Tibial nerve (tissue), 4 donors: ENCODE data around the gene PIK3R3. TPM values are rescaled to one million over a fixed set of nuclear protein-coding genes. Genes with fewer than 3 reads are reported as not detected.
A peak's percentile ranks its signal among the peaks of the same experiment; 100 is the strongest.

Source experiments
- DNase-seq, 2 donors: peaks; one replicate each; pipeline ENCODE4 v3.0.0-alpha.2; 2019; ENCODE audit warnings: low spot score in 2 of 2
- H3K27ac ChIP-seq, 4 donors: fragments of 200-600 bp; sonication (generic) in 3 of 4; one replicate each; pipeline ENCODE4 v1.5.1; 2017 to 2019; ENCODE audit warnings: mild to moderate bottlenecking in 1 of 4
- H3K27me3 ChIP-seq, 2 donors: fragments of 200-600 bp; sonication (generic) in 1 of 2; one replicate each; pipeline versions ENCODE4 v1.5.1 to v1.6.0; 2017 to 2019
- H3K36me3 ChIP-seq, 3 donors: fragments of 200-600 bp; sonication (generic); one replicate each; pipeline ENCODE4 v1.5.1; 2018 to 2019
- H3K4me1 ChIP-seq, 4 donors: fragments of 200-600 bp; sonication (generic) in 3 of 4; one replicate each; pipeline ENCODE4 v1.5.1; 2017 to 2019
- H3K4me3 ChIP-seq, 4 donors: fragments of 200-600 bp; sonication (generic) in 3 of 4; one replicate each; pipeline ENCODE4 v1.5.1; 2017 to 2019; ENCODE audit warnings: mild to moderate bottlenecking in 1 of 4, moderate library complexity in 1 of 4
- H3K9me3 ChIP-seq, 4 donors: fragments of 200-600 bp; sonication (generic) in 3 of 4; one replicate each; pipeline ENCODE4 v1.5.1; 2017 to 2019
- EP300 ChIP-seq, 2 donors: sonication (generic); formaldehyde crosslinking; IDR thresholded peaks; one replicate each; pipeline ENCODE4 v1.6.1; 2017; ENCODE audit warnings: antibody characterized with exemption in 2 of 2, mild to moderate bottlenecking in 1 of 2
- POLR2A ChIP-seq, 2 donors: fragments of 450-650 bp; IDR thresholded peaks; one replicate each; pipeline ENCODE4 v1.6.1; 2017; ENCODE audit warnings: antibody characterized with exemption in 2 of 2, mild to moderate bottlenecking in 2 of 2, moderate library complexity in 2 of 2
- WGBS, 2 donors: methylation state at CpG; one replicate each; pipeline ENCODE4 v1.1.5; 2018; 5-methylcytosine and 5-hydroxymethylcytosine counted together
- total RNA-seq, 4 donors: library from RNA; depleted of rRNA; stranded (reverse); fragments of >200 nt; gene quantifications; one replicate each; pipeline ENCODE4 v1.1.0, GENCODE V29; 2016
- TF ChIP-seq, protein P1 (sequence below), 5 experiments: fragments of 200-600 bp in 3 of 5; fragments of 450-650 bp in 2 of 5; sonication (generic) in 3 of 5; IDR thresholded peaks; one replicate each; pipeline ENCODE4 v1.5.1; 2016 to 2019; ENCODE audit warnings: antibody characterized with exemption in 5 of 5, mild to moderate bottlenecking in 3 of 5, moderate library complexity in 2 of 5

Gene PIK3R3
- total RNA-seq, 4 donors from 2014 or later = 13.2 to 32.1 (median 23.2) TPM

DNA sequence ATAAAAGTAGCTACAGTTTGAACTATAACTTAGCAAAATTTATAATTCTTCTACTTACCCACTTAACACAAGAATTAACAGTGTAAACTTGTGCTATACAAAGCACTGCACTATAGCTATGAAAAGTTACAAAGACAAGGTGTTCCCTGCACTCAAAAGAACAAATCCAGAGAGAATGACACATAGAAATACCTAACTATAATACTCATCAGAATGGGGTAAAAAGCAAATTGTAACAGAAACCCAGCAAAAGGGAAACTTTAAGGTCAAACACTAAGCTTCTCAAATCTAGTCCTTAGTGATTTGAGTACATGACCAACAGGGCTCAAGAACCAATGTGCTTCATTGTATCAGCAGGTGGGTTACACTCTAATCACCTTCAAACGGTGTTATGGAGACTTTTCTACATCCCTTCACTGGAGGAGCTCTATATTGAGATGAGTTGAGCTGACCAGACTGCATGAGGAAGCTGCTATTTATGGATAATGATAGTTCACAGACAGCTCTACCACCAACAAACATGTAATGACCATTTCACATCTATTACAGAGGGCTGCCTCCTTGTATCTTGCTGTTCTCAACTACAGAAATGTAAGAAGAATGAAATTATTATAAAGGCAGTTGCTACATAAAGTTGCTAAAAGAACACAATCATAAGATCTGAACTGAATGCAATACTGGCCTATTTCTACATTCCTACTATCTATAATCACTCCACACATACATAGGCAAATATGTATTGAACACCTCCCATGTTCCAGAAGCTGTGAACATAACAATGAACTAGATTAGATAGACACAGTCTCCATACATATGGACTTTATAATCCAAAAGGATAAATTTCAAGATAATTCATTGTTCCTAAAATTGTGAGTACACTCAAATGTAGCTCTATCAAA, 47.6 kb downstream of the PIK3R3 start:
- Histone ChIP-seq H3K4me1 (no peaks in the 10 kb centered on the region), H3K27ac (no peak overlapping the region), H3K4me3 (no peak overlapping the region), H3K9me3 (no peaks in the 10 kb centered on the region), H3K36me3 (no peaks in the 10 kb centered on the region), H3K27me3 (no peaks in the 10 kb centered on the region)
- WGBS, 2 donors = 65 to 95% methylated on average over 1 of the region's 1 CpG
- DNase-seq = no peak
- TF ChIP-seq POLR2A (IDR thresholded peaks at IDR 0.05) (no peak), EP300 (IDR thresholded peaks at IDR 0.05) (no peak)
- TF ChIP-seq, protein P1, sequence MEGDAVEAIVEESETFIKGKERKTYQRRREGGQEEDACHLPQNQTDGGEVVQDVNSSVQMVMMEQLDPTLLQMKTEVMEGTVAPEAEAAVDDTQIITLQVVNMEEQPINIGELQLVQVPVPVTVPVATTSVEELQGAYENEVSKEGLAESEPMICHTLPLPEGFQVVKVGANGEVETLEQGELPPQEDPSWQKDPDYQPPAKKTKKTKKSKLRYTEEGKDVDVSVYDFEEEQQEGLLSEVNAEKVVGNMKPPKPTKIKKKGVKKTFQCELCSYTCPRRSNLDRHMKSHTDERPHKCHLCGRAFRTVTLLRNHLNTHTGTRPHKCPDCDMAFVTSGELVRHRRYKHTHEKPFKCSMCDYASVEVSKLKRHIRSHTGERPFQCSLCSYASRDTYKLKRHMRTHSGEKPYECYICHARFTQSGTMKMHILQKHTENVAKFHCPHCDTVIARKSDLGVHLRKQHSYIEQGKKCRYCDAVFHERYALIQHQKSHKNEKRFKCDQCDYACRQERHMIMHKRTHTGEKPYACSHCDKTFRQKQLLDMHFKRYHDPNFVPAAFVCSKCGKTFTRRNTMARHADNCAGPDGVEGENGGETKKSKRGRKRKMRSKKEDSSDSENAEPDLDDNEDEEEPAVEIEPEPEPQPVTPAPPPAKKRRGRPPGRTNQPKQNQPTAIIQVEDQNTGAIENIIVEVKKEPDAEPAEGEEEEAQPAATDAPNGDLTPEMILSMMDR (IDR thresholded peaks at IDR 0.05) = no peak

DNA sequence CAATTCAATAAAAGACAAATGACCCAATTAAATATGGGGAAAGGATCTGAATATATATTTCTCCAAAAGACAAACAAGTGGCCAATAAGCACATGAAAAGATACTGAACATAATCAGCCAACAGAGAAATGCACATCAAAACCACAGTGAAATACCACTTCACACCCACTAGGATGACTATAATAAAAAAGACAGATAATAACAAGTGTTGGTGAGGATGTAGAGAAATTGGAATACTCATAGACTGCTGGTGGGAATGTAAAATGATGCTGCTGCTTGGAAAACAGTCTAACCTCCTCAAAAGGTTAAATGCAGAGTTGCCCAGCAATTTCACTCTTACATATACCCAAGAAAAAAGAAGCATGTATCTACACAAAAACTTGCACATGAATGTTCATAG, 48.9 kb downstream of the PIK3R3 start:
- no peaks in the 10 kb centered on the region for H3K4me1 ChIP-seq
- no peak for DNase-seq
- TF ChIP-seq POLR2A (IDR thresholded peaks at IDR 0.05) = no peak
- TF ChIP-seq, protein P1 (IDR thresholded peaks at IDR 0.05) = no peak
- no peak for TF ChIP-seq EP300 (IDR thresholded peaks at IDR 0.05)
- no peak overlapping the region for H3K4me3 ChIP-seq
- H3K27ac ChIP-seq = no peak overlapping the region
- H3K27me3 ChIP-seq = no peaks in the 10 kb centered on the region
- no peaks in the 10 kb centered on the region for H3K9me3 ChIP-seq
- H3K36me3 ChIP-seq = no peaks in the 10 kb centered on the region

DNA sequence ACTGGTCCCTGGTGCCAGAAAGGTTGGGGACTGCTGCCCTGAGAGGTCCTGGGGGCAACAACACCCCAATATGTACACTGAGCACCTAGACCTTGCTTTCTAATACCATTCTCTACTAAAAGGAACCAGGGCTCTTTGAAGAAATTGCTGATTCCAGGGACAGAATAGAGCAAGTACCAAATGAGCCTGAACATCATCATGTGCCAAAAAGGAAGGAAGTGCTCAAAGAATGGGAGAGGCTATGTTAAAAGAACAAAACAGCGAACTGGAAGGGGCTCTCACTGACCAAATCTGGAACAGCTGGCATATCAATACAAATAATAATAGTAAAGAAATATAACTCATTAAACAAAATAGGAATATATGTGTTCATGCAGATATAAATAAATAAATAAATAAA, 50.8 kb downstream of the PIK3R3 start:
- TF ChIP-seq, protein P1 (IDR thresholded peaks at IDR 0.05) = no peak
- TF ChIP-seq POLR2A (IDR thresholded peaks at IDR 0.05) = no peak
- TF ChIP-seq EP300 (IDR thresholded peaks at IDR 0.05) = peak in 1 of 2 donors; percentile 13
- Histone ChIP-seq H3K4me1 (no peaks in the 10 kb centered on the region), H3K4me3 (no peak overlapping the region), H3K9me3 (no peaks in the 10 kb centered on the region), H3K27ac (no peak overlapping the region), H3K27me3 (no peaks in the 10 kb centered on the region), H3K36me3 (no peaks in the 10 kb centered on the region)
- no peak for DNase-seq
- 75 to 79% methylated on average over 1 of the region's 1 CpG for WGBS, 2 donors

DNA sequence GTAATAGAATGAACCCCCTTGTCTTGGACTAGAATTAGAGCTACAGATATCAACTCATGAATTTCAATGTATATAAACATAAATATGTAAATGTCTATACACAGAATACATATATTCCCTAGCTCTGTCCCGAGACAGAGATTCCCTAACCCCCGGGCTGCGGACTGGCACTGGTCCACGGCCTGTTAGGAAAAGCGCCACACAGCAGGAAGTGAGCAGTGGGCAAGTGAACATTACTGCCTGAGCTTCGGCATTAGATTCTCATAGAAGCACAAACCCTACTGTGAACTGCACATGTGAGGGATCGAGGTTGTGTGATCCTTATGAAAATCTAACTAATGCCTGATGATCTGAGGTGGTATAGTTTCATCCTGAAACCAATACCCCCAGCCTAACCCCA, 51.2 kb downstream of the PIK3R3 start:
- Histone ChIP-seq H3K4me1 (no peaks in the 10 kb centered on the region), H3K27ac (no peak overlapping the region), H3K27me3 (no peaks in the 10 kb centered on the region), H3K4me3 (no peak overlapping the region), H3K9me3 (no peaks in the 10 kb centered on the region), H3K36me3 (no peaks in the 10 kb centered on the region)
- no peak for TF ChIP-seq POLR2A (IDR thresholded peaks at IDR 0.05)
- TF ChIP-seq, protein P1 (IDR thresholded peaks at IDR 0.05) = no peak
- no peak for TF ChIP-seq EP300 (IDR thresholded peaks at IDR 0.05)
- 69 to 77% methylated on average over 7 of the region's 7 CpGs for WGBS, 2 donors
- no peak for DNase-seq

DNA sequence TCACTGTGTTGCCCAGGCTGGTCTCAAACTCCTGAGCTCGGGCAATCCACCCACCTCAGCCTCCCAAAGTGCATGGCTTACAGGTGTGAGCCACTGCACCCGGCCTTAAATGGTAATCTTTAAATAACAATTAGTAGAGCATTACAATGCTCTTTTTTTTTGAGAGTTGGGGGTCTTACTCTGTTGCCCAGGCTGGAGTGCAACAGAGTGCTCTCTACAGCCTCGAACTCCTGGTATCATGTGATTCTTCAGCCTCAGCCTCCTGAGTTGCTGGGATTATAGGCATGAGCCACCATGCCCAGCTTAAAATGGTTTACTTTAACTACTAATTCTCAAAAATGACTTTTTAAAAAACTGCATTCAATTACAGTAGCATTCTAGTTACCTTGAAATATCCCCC, 52.2 kb downstream of the PIK3R3 start:
- H3K4me1 ChIP-seq = no peaks in the 10 kb centered on the region
- H3K27ac ChIP-seq = no peak overlapping the region
- no peaks in the 10 kb centered on the region for H3K36me3 ChIP-seq
- no peak overlapping the region for H3K4me3 ChIP-seq
- TF ChIP-seq EP300 (IDR thresholded peaks at IDR 0.05) (no peak), POLR2A (IDR thresholded peaks at IDR 0.05) (no peak)
- TF ChIP-seq, protein P1 (IDR thresholded peaks at IDR 0.05) = no peak
- no peak for DNase-seq
- 94 to 96% methylated on average over 3 of the region's 3 CpGs for WGBS, 2 donors
- H3K27me3 ChIP-seq = no peaks in the 10 kb centered on the region
- no peaks in the 10 kb centered on the region for H3K9me3 ChIP-seq
